Left renal pelvis (tissue), 4 donors: Measurements from ENCODE around the gene PRIM2. TPM values are rescaled to one million over a fixed set of nuclear protein-coding genes. Genes with fewer than 3 reads are reported as not detected.

Experiments
- polyA plus RNA-seq, 4 donors: library from polyadenylated mRNA; unstranded; fragments of 120-200 nt; gene quantifications; one replicate each; pipeline ENCODE4 v1.2.1, GENCODE V29; 2013; ENCODE audit not compliant: insufficient read length in 4 of 4

Gene PRIM2
- polyA plus RNA-seq, 4 donors: 16.1 to 22.3 (median 18.2) TPM

Other genes with a start within 250 kb of the PRIM2 start
- gene ZNF451, start 227.4 kb upstream of the PRIM2 start, polyA plus RNA-seq: 10 to 100 TPM; 31.4 to 41.8 (median 36.9) TPM
- 1 to 10 TPM; 5.3 to 9.5 (median 7.7) TPM for gene BAG2, start 145.3 kb upstream of the PRIM2 start, polyA plus RNA-seq
- 10 to 100 TPM; 34.3 to 63.4 (median 48.4) TPM for gene RAB23, start 95.3 kb upstream of the PRIM2 start, polyA plus RNA-seq